GM12872 (cell line): Measurements from ENCODE around the gene TLR1.

Source experiments
- TF ChIP-seq, protein P1 (sequence below): IDR thresholded peaks from 3 replicates; pipeline ENCODE4 v1.5.1; 2011; ENCODE audit warnings: low read depth, mild to moderate bottlenecking, low read length, moderate library complexity; ENCODE audit not compliant: insufficient read depth

Gene TLR1

DNA sequence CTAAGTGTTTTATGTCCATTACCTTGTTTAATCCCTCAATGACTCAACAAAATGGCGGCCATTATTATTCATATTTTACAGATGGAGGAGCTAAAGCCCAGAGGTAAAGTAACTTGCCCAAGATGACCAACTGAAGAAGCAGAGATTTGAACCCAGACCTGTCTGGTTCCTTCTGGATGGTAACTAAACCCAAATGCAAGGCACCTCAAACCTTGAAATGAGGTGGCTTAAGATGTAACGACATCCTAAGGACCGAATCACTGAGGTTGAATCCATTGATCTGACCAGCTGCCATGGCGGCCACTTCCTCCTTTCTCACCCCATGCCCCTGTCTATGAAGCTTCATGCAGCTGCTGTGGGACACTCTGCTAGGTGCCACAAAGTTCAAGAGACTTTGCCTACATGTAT is 22.7 kb downstream of the TLR1 start:
- TF ChIP-seq, protein P1, sequence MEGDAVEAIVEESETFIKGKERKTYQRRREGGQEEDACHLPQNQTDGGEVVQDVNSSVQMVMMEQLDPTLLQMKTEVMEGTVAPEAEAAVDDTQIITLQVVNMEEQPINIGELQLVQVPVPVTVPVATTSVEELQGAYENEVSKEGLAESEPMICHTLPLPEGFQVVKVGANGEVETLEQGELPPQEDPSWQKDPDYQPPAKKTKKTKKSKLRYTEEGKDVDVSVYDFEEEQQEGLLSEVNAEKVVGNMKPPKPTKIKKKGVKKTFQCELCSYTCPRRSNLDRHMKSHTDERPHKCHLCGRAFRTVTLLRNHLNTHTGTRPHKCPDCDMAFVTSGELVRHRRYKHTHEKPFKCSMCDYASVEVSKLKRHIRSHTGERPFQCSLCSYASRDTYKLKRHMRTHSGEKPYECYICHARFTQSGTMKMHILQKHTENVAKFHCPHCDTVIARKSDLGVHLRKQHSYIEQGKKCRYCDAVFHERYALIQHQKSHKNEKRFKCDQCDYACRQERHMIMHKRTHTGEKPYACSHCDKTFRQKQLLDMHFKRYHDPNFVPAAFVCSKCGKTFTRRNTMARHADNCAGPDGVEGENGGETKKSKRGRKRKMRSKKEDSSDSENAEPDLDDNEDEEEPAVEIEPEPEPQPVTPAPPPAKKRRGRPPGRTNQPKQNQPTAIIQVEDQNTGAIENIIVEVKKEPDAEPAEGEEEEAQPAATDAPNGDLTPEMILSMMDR = no peak

DNA sequence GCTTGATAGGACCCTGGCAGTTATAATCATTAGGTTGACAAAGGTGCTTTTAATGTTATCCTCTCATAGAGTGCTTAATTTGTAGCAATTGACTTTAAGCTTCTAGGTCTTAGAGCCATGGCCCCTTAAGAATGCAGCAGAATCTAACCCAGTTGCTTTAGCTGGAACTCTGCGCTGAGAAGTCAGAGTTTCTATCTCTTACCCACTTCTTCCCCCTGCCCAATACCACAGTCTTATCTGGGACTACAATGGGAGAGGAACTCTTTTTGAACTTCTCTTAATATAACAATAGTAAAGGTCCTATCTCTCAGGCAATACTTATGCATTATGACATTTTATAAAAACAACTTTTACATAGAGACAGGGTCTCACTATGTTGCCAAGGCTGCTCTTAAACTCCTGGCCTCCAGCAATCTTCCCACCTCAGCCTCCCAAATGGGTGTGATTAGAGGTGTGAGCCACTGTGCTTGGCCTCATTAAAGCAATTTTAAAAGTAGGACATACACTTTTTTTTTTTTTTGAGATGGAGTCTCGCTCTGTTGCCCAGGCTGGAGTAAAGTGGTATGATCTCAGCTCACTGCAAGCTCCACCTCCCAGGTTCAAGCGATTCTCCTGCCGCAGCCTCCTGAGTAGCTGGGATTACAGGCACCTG is 23.6 kb downstream of the TLR1 start:
- TF ChIP-seq, protein P1 = no peak

DNA sequence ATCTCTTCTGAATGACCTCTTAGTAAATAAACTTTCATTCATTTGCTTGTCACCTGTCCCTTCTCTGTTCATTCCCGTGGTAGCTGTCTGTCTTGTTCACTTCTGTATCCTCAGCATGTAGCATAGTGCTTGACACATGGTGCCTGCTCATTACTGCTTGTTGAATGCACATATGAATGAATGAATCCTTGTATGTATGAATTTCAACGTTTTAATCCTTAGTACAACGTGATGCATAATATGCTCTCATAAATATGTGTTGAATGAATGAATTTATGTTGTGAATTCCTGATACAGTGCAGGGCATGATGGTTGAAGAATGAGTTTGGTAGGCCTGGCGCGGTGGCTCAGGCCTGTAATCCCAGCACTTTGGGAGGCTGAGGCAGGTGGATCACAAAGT is 24.8 kb downstream of the TLR1 start:
- TF ChIP-seq, protein P1 = no peak

DNA sequence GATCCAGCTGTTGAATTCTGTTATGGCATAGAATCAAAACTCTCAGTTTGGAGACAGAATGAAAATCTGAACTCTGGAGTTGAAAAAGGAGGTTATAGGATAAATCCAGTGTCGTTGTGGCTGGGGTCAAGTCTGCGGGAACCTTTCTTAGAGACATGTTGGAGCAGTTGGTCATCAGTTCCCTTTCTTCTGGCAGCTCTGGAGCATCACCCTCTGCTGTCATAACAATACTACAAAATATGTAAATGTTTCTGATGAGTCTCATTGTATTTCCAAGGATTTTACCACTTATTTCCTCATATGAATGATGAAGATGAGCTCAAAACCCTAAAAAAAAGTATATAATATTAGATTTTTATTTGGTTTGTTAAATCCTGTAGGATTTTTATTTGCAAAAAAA is 29.3 kb downstream of the TLR1 start:
- TF ChIP-seq, protein P1 = no peak

DNA sequence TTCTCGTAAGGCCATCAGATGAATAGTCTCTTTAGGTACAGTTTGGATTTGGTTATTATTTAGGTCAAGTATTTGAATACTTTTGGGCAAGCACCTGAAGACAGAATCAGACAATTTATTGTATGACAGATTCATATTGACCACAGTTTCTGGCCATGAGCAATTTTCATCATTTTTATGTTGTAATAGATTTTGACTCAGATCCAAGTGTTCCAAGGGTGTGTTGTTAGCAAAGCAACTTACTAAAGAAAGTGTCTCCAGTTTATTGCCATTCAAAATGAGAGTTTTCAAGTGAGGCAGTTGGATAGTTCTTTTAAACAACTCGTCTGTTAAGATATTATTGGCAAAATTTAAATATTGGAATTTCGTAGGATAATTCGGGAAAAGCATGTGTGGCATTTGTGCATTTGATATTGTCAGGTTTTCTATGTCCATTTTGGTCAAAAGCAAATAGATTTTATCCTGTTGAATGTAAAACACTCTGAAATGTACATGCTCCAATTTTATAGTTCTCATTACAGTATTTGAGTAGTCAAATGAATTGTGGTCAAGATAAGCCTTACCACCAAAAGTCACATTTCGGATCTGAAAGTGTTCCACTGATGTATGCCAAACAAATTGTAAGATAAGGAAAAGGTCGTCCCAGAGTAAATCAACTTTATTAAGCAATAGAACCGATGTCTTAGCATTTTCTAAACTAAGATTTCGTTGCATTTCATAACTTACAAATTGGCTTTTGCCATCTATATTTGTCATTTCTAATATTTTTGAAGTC is 30.2 kb downstream of the TLR1 start:
- TF ChIP-seq, protein P1 = no peak

DNA sequence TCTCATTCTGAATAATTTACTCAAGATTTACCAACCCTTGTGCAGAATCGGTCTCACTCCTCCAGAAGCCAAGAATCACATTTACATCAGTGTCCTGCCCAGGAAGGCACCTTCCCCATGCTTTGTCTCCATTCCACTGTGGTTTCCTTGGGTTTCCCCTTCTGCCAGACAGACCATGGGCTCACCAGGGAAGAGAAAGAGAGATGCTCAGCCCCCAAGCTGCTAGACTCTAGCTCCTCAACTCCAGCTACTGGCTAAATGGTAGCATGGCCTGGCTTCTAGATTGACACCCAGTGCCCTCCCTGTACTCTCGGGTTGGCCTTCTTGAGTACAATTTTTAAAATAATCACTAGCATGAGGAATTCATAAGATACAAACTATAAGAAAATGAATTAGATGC is 34.7 kb downstream of the TLR1 start:
- TF ChIP-seq, protein P1 = no peak

DNA sequence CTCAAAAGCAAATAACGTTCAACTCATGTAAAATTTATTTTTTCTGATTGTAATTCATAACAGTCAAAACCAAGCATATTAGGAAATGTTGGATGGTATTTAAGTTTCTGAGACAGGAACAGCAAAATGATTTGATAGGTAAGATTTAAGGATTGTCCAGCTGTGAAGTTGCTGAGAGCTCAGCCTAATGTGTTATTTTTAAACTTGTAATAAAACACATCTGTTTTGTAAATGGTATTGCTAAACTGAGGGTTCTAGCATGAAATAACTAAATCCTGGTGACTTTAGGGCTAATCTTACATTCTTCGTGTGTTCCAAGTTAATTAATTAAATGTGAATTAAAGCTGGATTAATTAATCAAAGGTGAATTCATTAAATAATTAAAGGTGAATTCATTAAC is 35.1 kb downstream of the TLR1 start:
- TF ChIP-seq, protein P1 = no peak
